ENCODE data around the gene GPR68.
"Not testable (repeated sequence)": the region's sequence is repeated elsewhere in the genome, so short reads cannot be mapped to it uniquely, and the experiment has no call there.

Gene GPR68

GRCh38 chr14:91215381-91215780, 29.1 kb downstream of the GPR68 start:
- no peak for DNase-seq
- intact Hi-C loops (cut with DNase I) = no loop called here

- intact Hi-C loops (cut with DNase I) = no loop called here
- no peak for DNase-seq
These were observed 30.2 kb downstream of the GPR68 start for GRCh38 chr14:91214306-91214705.

- intact Hi-C loops (cut with DNase I) = no loop called here
- DNase-seq = no peak
These were observed 33.5 kb downstream of the GPR68 start for GRCh38 chr14:91211017-91211416.

- intact Hi-C loops (cut with DNase I) = no loop called here
- no peak for DNase-seq
These were observed 37.5 kb downstream of the GPR68 start for GRCh38 chr14:91207008-91207407.

GRCh38 chr14:91205459-91205858, 39.0 kb downstream of the GPR68 start:
- no peak for DNase-seq
- intact Hi-C loops (cut with DNase I) = no loop called here

- DNase-seq = no peak
- intact Hi-C loops (cut with DNase I) = no loop called here
These were observed 39.8 kb downstream of the GPR68 start for GRCh38 chr14:91204657-91205056.

GRCh38 chr14:91202234-91202974, 42.1 kb downstream of the GPR68 start:
- intact Hi-C loops (cut with DNase I) = no loop called here
- DNase-seq = no peak

GRCh38 chr14:91200802-91201201, 43.7 kb downstream of the GPR68 start:
- intact Hi-C loops (cut with DNase I); DNase-seq: not testable (repeated sequence)

GRCh38 chr14:91197631-91198030, 46.9 kb downstream of the GPR68 start:
- no peak for DNase-seq

GRCh38 chr14:91195881-91196280, 48.6 kb downstream of the GPR68 start:
- no peak for DNase-seq
- intact Hi-C loops (cut with DNase I) = no loop called here

More at GRCh38 chr14:91197631-91198030, 46.9 kb downstream of the GPR68 start:
- intact Hi-C loops (cut with DNase I) = no loop called here

GRCh38 chr14:91193069-91193468, 51.4 kb downstream of the GPR68 start:
- intact Hi-C loops (cut with DNase I) = no loop called here

GRCh38 chr14:91190853-91191252, 53.7 kb downstream of the GPR68 start:
- intact Hi-C loops (cut with DNase I) = no loop called here
- no peak for DNase-seq

More at GRCh38 chr14:91193069-91193468, 51.4 kb downstream of the GPR68 start:
- DNase-seq = no peak

GRCh38 chr14:91187271-91187670, 57.2 kb downstream of the GPR68 start:
- intact Hi-C loops (cut with DNase I) = no loop called here
- no peak for DNase-seq

- intact Hi-C loops (cut with DNase I) = no loop called here
- no peak for DNase-seq
These were observed 57.9 kb downstream of the GPR68 start for GRCh38 chr14:91186515-91187066.

- DNase-seq = no peak
- intact Hi-C loops (cut with DNase I) = no loop called here
These were observed 58.8 kb downstream of the GPR68 start for GRCh38 chr14:91185721-91186120.

- DNase-seq = no peak
- intact Hi-C loops (cut with DNase I) = no loop called here
These were observed 59.9 kb downstream of the GPR68 start for GRCh38 chr14:91184559-91184958.

- DNase-seq; intact Hi-C loops (cut with DNase I): not testable (repeated sequence)
These were observed 61.8 kb downstream of the GPR68 start for GRCh38 chr14:91182753-91183152.

All from head of caudate nucleus (tissue), 42 donors.